HG03135 (cell line): ENCODE measurements around the gene ANAPC4.

Source experiments
- ATAC-seq: cut with Tn5 transposase; IDR thresholded peaks from one replicate; pipeline ENCODE4 v1.9.1; 2021; ENCODE audit warnings: mild to moderate bottlenecking, moderate library complexity; ENCODE audit not compliant: unreplicated experiment

ANAPC4 gene

GRCh38 chr4:25377572-25378436 is 741 bp downstream of the ANAPC4 start:
- no peak for ATAC-seq

- ATAC-seq: no peak
Observed at GRCh38 chr4:25378437-25378743, 1.3 kb downstream of the ANAPC4 start.

GRCh38 chr4:25379591-25379990 is 2.5 kb downstream of the ANAPC4 start:
- no peak for ATAC-seq

- ATAC-seq: no peak
Observed at GRCh38 chr4:25383647-25384046, 6.6 kb downstream of the ANAPC4 start.

- no peak for ATAC-seq
Observed at GRCh38 chr4:25386926-25387325, 9.9 kb downstream of the ANAPC4 start.

GRCh38 chr4:25397305-25397704 is 20.2 kb downstream of the ANAPC4 start:
- ATAC-seq: no peak

- no peak for ATAC-seq
Observed at GRCh38 chr4:25399510-25399909, 22.4 kb downstream of the ANAPC4 start.

GRCh38 chr4:25401066-25401465 is 24.0 kb downstream of the ANAPC4 start:
- ATAC-seq: no peak

GRCh38 chr4:25402521-25402920 is 25.5 kb downstream of the ANAPC4 start:
- ATAC-seq: no peak

- no peak for ATAC-seq
Observed at GRCh38 chr4:25403699-25404098, 26.6 kb downstream of the ANAPC4 start.

- ATAC-seq: no peak
Observed at GRCh38 chr4:25405453-25405852, 28.4 kb downstream of the ANAPC4 start.

GRCh38 chr4:25406081-25406692 is 29.1 kb downstream of the ANAPC4 start:
- ATAC-seq: no peak

- no peak for ATAC-seq
Observed at GRCh38 chr4:25410820-25411529, 33.9 kb downstream of the ANAPC4 start.

GRCh38 chr4:25413261-25413660 is 36.2 kb downstream of the ANAPC4 start:
- no peak for ATAC-seq

- ATAC-seq: no peak
Observed at GRCh38 chr4:25417014-25417413, 40.0 kb downstream of the ANAPC4 start.

GRCh38 chr4:25420931-25421330 is 43.9 kb downstream of the ANAPC4 start:
- no peak for ATAC-seq

- no peak for ATAC-seq
Observed at GRCh38 chr4:25421816-25422525, 44.9 kb downstream of the ANAPC4 start.

- no peak for ATAC-seq
Observed at GRCh38 chr4:25423548-25423947, 46.5 kb downstream of the ANAPC4 start.

- ATAC-seq: no peak
Observed at GRCh38 chr4:25424539-25425228, 47.6 kb downstream of the ANAPC4 start.

- ATAC-seq: no peak
Observed at GRCh38 chr4:25425361-25425760, 48.3 kb downstream of the ANAPC4 start.

- no peak for ATAC-seq
Observed at GRCh38 chr4:25427871-25428270, 50.8 kb downstream of the ANAPC4 start.
